IPS-NIHi7 (cell line): ENCODE measurements around the gene EFEMP1.
"Not testable (repeated sequence)": the region's sequence is repeated elsewhere in the genome, so short reads cannot be mapped to it uniquely, and the experiment has no call there.

Source experiments
- DNase-seq: peaks from one replicate; pipeline ENCODE4 v3.0.0; 2012; ENCODE audit warnings: mixed read lengths; ENCODE audit errors: extremely low spot score

EFEMP1 gene

DNA sequence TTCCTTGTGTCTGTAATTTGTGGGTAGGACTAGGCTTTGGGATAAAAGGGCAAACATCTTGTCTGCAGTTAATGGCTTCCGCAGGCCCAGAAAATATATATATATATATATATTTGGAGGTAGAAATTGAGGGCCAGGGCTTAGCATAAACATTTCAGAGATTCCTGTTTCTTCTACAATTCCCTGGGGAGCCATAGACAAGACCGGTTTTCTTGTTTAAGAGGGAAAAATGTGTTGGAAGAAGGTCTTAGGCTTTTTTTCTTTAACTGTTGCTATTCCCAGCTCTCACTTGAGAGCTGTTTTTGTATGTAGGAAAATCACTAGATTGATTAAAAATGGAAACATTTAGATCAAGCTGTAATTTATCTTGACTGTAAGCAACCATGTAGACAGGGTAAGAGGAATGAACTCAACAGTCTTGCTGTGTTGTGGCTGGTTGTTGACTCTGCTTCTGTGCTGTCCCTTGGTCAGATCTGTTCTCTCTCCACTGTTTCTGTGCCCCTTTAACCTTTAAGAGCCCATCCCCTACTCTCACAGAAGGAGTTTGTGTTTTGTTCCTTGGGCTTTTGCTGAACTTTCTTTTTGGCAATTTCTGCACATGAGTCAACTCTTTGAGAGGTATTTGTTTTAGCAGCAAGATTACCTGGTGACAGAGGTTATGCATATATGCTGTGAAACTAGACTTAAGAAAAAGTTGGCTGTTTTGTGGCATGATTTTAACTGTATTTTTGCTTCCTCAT lies 58.3 kb downstream of the EFEMP1 start:
- no peak for DNase-seq

- DNase-seq = no peak
Observed at GRCh38 chr2:55864351-55865084, 59.1 kb downstream of the EFEMP1 start.

DNA sequence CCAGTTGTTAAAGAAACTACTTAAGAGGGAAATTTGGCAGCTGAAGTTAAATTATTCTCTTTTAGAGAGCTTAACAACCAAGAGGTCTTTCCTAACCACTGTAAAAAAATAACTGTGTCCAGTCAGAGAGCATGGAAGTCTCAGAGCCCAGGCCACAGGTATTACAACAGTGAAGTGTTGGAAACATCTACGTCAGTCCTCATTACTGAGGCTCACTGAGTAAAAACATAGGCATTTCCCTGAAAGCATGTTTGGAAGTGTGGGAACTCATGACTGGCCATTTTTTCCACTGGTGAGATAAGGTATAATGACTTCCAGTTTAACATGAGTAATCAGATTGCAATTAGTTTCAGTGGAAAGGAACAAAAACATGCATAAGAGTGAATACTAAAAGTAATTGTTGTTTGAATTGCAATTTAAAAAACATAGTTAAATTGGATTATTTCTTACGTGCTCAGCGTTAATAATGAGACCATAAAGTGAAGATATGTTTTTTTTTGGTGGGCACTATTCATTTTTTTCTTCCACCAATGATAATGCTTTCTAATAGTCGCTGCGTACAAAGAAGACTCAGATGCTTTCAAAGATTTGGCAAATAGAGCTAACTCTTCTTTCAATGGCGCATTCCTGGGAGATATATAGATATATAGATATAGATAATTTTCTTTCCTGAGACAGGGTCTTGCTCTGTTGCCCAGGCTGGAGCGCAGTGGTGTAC lies 60.8 kb downstream of the EFEMP1 start:
- DNase-seq = no peak

DNA sequence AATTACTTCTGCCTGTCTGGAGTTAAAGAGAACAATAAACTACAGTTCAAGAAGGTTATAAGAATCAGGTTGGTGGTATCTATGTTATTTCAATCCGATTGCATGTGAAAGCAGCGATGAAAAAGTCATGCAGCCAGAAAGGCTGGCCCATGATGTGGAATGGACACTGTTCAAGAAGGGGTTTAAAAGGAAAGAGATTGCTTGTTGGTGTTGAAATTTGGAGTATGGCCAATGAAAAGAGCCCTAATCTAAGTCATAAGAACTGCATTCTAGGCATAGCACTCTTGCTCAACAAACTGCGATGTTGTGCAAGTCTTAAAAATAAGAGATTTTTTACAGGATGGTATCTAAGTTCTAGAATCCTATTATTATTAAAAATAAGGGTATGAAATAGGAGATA lies 61.3 kb downstream of the EFEMP1 start:
- DNase-seq = no peak

DNA sequence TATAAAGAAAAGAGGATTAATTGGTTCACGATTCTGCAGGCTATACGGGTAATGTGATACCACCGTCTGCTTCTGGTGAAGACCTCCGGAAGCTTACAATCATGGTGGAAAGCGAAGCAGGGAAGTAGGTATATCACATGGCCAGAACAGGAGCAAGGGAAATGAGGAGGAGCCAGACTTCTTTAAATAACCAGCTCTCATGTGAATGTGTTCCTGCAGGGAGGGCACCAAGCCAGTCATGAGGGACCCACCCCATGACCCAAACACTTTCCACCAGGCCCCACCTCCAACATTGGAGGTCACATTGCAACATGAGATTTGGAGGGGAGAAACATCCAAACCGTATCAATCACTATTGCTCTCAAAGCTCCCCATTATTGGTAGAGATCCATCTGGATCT lies 61.8 kb downstream of the EFEMP1 start:
- DNase-seq = no peak

DNA sequence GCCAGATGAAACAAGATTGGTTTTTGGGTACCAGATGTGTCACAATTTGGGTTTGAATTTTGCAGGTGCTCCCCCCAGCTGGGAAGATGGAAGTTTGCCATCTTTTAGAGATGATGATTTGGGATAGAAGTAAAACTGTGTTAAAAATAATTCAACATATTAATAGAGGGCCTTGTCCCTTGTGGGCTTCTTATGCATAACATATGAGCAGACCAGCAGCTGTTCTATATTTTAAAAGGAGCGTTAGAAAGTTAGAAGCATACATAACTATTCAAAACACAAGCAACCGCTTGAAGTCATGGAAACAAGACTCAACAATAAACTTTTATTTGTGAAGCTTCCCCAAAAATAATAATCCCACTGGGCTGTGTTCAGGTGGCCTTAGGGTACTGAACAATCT lies 62.8 kb downstream of the EFEMP1 start:
- no peak for DNase-seq

- DNase-seq = no peak
Observed at GRCh38 chr2:55859875-55860274, 63.7 kb downstream of the EFEMP1 start.

DNA sequence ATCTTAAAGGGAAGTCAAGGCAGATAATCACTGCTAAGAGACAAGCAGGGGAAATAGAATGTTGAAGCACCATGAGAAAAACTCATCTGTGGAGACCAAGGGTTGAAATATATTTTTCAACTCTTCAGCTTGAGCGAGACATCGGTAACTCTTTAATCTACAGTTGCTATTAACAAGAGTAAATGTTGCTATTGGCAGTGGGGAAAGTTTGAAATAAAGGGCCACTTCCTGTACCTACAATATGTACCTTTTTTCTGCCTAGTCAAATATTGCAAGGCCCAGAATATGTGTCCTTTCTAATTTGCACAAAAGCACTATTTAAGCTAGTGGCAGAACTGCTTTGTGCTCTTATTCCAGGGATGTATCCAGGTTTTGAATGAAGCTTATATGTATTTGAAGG lies 65.8 kb downstream of the EFEMP1 start:
- no peak for DNase-seq

DNA sequence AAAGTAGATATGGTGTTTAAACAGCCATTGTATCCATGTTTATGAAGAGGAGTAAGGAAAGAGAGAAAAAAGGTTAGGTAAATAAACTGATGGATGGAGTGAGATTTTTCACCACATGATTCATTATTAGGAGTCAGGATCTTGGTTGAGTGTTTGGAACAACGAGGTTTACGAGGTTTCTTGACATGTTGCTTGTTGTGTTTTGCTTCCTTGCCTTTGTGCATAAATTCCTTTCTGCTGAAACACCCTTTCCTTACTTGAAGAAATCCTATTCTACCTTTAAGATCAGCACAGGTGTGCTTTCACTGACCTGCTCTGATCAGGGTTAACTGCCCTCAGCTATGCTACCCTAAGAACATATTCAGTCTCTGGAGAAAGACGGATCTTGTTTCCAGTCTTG lies 66.6 kb downstream of the EFEMP1 start:
- no peak for DNase-seq

DNA sequence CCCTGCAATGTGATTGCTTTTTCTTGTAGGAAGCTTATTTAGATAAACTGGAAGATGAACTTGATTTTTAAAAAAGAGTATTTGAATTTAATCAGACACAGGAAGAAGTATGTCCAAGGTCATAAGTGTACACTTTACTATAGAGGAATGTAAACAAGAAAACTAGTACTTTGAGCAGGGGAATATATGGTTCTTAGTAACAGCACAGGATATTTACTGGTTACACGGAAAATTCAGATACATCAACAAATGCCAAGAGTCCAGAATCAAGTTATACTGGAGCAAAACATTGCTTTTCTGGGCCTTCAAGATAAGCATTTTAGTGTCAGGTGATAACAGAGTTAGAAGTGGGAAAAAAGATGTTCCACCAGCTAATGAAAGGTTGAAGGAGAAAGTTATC lies 75.5 kb downstream of the EFEMP1 start:
- DNase-seq = no peak

DNA sequence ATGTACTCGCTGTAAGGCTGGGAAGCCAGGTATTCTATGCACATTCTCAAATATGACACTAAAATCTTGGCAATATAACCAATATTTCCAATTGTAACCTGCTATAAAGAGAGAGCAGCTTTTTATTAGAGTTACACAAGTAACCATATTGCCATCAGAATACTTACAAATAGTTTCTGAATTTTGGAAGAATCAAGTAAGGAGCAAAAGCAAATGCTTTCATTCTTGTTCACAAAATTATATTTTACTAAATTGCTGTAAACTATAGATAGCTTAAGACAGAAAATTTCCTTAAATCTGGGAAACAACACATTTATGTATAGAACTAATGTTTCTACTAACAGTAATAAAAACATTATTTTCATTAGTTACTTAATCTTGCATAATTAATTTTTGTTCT lies 77.2 kb downstream of the EFEMP1 start:
- DNase-seq = no peak

DNA sequence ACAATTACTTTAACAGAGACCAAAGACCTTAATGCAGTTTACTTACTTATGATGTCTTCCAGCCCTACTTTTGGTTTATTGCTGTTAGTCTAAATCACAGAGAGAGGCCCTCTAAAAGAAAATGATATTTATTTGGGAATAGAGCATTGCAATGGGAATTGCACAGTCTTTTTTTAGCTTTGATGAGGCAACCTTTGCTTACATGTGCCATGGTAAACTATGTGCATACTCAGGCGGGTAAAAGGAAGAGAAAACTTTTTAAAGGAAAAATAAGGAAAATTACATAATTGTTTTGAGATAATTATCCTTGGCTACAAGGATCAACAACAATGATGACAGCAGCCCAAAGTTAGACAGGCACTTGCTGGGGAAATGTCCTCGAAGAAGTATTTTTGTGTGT lies 78.6 kb downstream of the EFEMP1 start:
- DNase-seq = no peak

DNA sequence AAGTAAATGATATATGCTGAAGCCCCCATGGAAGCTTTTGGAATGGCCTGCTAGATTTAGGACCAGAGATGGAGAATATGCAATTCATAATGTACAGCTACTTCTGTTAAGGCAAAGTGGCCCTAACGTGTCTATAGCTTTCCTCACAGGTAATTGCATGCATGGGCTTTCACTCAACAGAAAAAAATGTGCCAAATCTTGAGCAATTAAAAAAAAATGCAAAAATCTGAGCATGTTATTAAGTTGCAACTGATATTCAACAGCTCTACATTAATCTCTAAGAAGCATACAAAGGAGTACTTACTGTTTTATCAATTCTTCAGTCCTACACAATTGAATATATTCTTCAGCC lies 79.6 kb downstream of the EFEMP1 start:
- DNase-seq = no peak

DNA sequence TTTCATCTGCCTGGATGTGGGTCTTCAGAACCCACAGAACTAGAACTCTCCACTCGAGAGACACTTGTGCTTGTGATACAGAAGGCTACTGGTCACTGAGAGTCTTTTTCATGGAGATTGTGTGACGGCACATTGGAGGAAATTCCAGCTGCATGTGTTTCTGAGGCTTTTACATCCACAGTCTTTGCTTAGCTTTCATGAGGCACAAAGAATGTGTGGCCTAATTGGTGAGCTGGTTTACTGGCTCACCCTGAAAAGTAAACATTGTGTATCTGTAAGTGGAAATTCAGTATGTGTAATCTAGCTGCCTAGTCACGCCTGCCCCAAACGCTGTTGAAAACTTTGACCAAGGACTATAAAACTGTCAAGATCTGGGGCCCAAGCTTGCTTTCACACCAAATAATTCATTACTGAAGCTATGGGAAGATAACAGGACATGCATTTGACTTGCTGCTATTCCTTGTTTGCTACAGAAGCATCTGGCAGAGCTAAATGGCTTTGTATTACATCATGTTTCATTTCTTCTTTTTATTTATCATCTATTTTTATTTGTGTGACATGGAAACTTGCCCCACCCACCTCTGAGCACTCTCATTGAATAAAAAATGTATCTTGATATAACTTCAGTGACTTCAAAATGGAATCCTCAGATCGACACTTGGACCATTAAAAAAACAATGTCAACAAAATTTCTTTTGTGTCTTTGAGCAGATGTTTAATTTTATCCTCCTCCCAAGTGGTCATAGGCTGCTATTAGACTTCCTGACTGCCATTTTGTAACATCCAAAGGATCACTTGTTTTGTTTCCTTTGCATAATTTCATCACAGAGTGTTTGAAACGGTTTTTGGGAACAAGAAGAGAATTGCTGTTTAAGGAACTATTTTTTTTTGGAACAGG lies 80.2 kb downstream of the EFEMP1 start:
- no peak for DNase-seq

GRCh38 chr2:55842046-55842445 lies 81.5 kb downstream of the EFEMP1 start:
- no peak for DNase-seq

DNA sequence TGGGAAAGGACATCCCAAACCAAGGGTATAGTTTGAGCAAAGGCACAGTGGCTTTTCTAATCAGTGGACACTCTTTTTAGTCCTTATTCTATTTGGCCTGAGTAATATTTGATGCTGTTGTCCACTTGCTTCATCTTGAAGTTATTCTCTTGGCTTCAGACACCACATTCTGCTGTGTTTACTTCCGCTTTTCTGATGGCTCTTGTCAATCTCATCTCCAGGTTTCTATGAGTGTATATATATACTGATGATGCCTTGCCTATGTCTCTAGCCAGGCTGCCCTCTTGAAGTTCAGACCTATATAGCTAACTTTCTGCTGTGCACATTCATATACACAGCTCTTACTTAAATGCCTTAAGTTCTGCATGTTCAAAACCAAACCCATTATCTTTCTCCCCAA lies 83.1 kb downstream of the EFEMP1 start:
- DNase-seq = no peak

DNA sequence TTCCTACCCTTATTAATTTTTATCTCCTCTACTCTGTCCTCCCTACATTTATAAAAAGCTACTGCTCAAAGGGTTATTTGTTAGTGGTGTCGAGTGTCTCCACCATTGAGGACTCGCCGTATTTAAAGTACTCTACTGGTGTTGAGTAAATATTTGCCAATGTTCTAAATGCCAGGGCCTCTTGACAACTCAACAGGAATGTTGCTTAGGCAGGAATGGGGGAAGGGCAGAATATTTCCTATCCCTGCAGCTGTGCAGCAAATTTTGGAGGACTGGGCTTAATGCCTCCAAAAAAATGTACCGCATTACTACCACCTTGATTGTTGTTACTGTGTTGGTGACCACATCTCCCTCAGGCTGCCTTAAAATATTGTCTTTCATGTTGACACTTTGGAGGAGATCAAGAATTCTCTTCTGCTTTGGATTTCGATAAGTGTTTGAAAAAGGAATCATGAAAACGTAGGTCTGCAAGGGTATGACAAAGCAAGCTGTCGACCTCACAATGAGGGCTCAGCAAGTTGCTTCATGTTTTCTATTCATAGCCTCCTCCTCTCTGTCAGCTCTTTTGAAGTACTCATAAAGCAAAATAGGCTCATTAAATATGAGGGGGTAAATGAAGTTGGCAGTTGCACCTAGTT lies 84.3 kb downstream of the EFEMP1 start:
- peak; percentile 54 for DNase-seq

- DNase-seq = no peak
Observed at GRCh38 chr2:55838653-55839052, 84.9 kb downstream of the EFEMP1 start.

DNA sequence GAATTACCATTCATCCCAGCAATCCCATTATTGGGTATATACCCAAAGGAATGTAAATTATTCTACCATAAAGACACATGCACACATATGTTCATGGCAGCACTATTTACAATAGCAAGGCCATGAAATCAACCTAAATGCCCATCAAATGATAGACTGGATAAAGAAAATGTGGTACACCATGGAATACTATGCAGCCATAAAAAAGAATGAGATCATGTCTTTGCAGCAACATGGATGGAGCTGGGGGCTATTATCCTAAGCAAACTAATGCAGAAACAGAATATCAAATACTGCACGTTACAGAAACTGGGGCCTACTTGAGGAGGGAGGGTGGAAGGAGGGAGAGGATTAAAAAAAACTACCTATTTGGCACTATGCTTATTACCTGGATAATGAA lies 85.5 kb downstream of the EFEMP1 start:
- not testable (repeated sequence) for DNase-seq

DNA sequence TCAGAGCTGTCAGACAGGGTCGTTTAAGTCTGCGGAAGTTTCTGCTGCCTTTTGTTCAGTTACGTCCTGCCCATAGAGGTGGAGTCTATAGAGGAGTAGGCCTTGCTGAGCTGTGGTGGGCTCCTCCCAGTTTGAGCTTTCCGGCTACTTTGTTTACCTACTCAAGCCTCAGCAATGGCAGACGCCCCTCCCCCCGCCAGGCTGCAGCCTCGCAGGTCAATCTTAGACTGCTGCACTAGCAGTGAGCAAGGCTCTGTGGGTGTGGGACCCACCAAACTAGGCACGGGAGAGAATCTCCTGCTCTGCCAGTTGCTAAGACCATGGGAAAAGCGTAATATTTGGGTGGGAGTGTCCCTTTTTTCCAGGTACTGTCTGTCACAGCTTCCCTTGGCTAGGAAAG lies 86.5 kb downstream of the EFEMP1 start:
- peak; percentile 20 for DNase-seq

GRCh38 chr2:55831671-55832410 lies 91.7 kb downstream of the EFEMP1 start:
- DNase-seq = not testable (repeated sequence)
